Measurements from ENCODE around the gene EXOC6. TPM values are rescaled to one million over a fixed set of nuclear protein-coding genes. Genes with fewer than 3 reads are reported as not detected.

EXOC6 gene
- total and polyA plus RNA-seq, 2 of the 13 experiments (the other 11 are each of a cell fraction or from before 2014, with no cell fraction given), result 22.2 to 29.2 TPM

- Histone ChIP-seq H2AFZ (ENCODE audit: low read length) (no peak overlapping the region), H3K27me3 (ENCODE audit: control insufficient read depth in 1 of 2, insufficient read depth in 2 of 2, low read length in 2 of 2) (no peaks in the 10 kb centered on the region), H3K9me3 (ENCODE audit: low read length) (no peaks in the 10 kb centered on the region), H3K4me1 (ENCODE audit: insufficient read depth, low read length) (peaks cover 36% of the 10 kb centered on the region), H3K4me2 (ENCODE audit: low read depth, low read length) (no peak overlapping the region), H3K9ac (ENCODE audit: insufficient read depth, low read depth, low read length) (no peak overlapping the region), H3K36me3 (replicated peaks in 1 of 2; ENCODE audit: control insufficient read depth in 1 of 2, insufficient read depth in 2 of 2, low read length in 2 of 2) (no peaks in the 10 kb centered on the region; a peak in 1 of 5 replicates), H3K27ac (ENCODE audit: extremely low read length, insufficient read depth, low read length) (no peak overlapping the region), H4K20me1 (ENCODE audit: insufficient read depth, low read length) (no peaks in the 10 kb centered on the region), H3K4me3 (replicated peaks in 1 of 3; ENCODE audit: insufficient read depth in 1 of 3, low read depth in 2 of 3, low read length in 3 of 3) (no peak overlapping the region), H3K79me2 (ENCODE audit: insufficient read depth, low read length) (no peaks in the 10 kb centered on the region)
- no peak for TF ChIP-seq NFKBIZ (CRISPR knock-in tag; IDR thresholded peaks at IDR 0.05)
- no peak for TF ChIP-seq ZNF577 (CRISPR knock-in tag; IDR thresholded peaks at IDR 0.05; ENCODE audit: borderline replicate concordance, low read depth)
- no peak for TF ChIP-seq KMT2B (CRISPR knock-in tag; IDR thresholded peaks at IDR 0.05)
- TF ChIP-seq ZFP1 (CRISPR knock-in tag; IDR thresholded peaks at IDR 0.05), result no peak
- TF ChIP-seq DMAP1 (CRISPR knock-in tag; IDR thresholded peaks at IDR 0.05), result no peak
- no peak for TF ChIP-seq FOXJ3 (CRISPR knock-in tag; IDR thresholded peaks at IDR 0.05; ENCODE audit: borderline replicate concordance)
- TF ChIP-seq ARNT (IDR thresholded peaks at IDR 0.05), result no peak
- no peak for TF ChIP-seq MAFG (CRISPR knock-in tag; IDR thresholded peaks at IDR 0.05)
- no peak for TF ChIP-seq ZNF607 (CRISPR knock-in tag; IDR thresholded peaks at IDR 0.05; ENCODE audit: borderline replicate concordance)
- TF ChIP-seq LRRFIP1 (CRISPR knock-in tag; conservative IDR thresholded peaks at IDR 0.05), result no peak
- TF ChIP-seq AHR (CRISPR knock-in tag; IDR thresholded peaks at IDR 0.05), result no peak
- no peak for TF ChIP-seq ZNF569 (CRISPR knock-in tag; IDR thresholded peaks at IDR 0.05; ENCODE audit: borderline replicate concordance)
- no peak for TF ChIP-seq KDM5B (CRISPR knock-in tag; IDR thresholded peaks at IDR 0.05; ENCODE audit: borderline replicate concordance)
- TF ChIP-seq MAFF (IDR thresholded peaks at IDR 0.05; ENCODE audit: low read depth, low read length), result no peak
- no peak for TF ChIP-seq PHF20 (CRISPR knock-in tag; IDR thresholded peaks at IDR 0.05)
- DNase-seq (ENCODE audit: low spot score) (no peak), FAIRE-seq (no peak), ATAC-seq (no peak)
- BruUV-seq (replicated peaks), result no TSS peak
- ChIA-PET CTCF (ENCODE audit: low intra/inter-chr PET ratio, low total read pairs) (no interaction called here), POLR2A (no interaction called here)
- in situ Hi-C loops (cut with HindIII; ENCODE audit: extremely low pct_ligation_motif_present, low pct_unique_long_range_greater_than_20kb), result no loop called here
- intact Hi-C loops (cut with micrococcal nuclease; ENCODE audit: unreplicated experiment), result no loop called here
- 96% methylated on average over 2 of the region's 2 CpGs for WGBS (ENCODE audit: low lambda C conversion rate)
Measured at GRCh38 chr10:93028883-93029282, 180.6 kb downstream of the EXOC6 start.
